Progenitor cell of endocrine pancreas (in vitro differentiated cells): ENCODE measurements around the gene ANKRD66. TPM values are rescaled to one million over a fixed set of nuclear protein-coding genes. Genes with fewer than 3 reads are reported as not detected.
"Not testable (repeated sequence)": the region's sequence is repeated elsewhere in the genome, so short reads cannot be mapped to it uniquely, and the experiment has no call there.

Experiments used
- DNase-seq: peaks from one replicate; pipeline ENCODE4 v3.0.0; 2021; ENCODE audit warnings: low spot score; ENCODE audit not compliant: unreplicated experiment
- H3K27ac Mint-ChIP-seq: 2 replicates; pipeline ENCODE4 v1.8.0; 2021; ENCODE audit warnings: mild to moderate bottlenecking, moderate library complexity, mixed read lengths
- H3K27me3 Mint-ChIP-seq: 2 replicates; pipeline ENCODE4 v1.8.0; 2021; ENCODE audit warnings: mixed read lengths
- H3K36me3 Mint-ChIP-seq: 2 replicates; pipeline ENCODE4 v1.8.0; 2022; ENCODE audit warnings: mixed read lengths; ENCODE audit not compliant: insufficient read depth
- H3K4me1 Mint-ChIP-seq: 2 replicates; pipeline ENCODE4 v1.8.0; 2021; ENCODE audit warnings: low read depth, mixed read lengths
- H3K4me3 Mint-ChIP-seq: 2 replicates; pipeline ENCODE4 v1.8.0; 2021; ENCODE audit warnings: low read depth, mild to moderate bottlenecking, moderate library complexity, mixed read lengths
- H3K9me3 Mint-ChIP-seq: 2 replicates; pipeline ENCODE4 v1.8.0; 2021; ENCODE audit warnings: low read depth, mixed read lengths
- total RNA-seq: library from RNA; stranded (reverse); gene quantifications from 2 replicates; pipeline ENCODE4 v1.2.1, GENCODE V29; 2021
- TF ChIP-seq, protein P1 (sequence below): fragments of 200-600 bp; sonication (generic); IDR thresholded peaks from one replicate; pipeline ENCODE4 v1.5.0; 2021; ENCODE audit warnings: antibody characterized with exemption, mild to moderate bottlenecking; ENCODE audit not compliant: unreplicated experiment

The ANKRD66 gene
- total RNA-seq, 1 donor from 2014 or later: not detected

GRCh38 chr6:46773201-46773855 is 26.6 kb downstream of the ANKRD66 start:
- no peak for DNase-seq
- Mint-ChIP-seq H3K27me3 (peaks cover 38% of the 10 kb centered on the region), H3K27ac (no peak overlapping the region), H3K4me1 (peaks cover 1% of the 10 kb centered on the region), H3K36me3 (no peaks in the 10 kb centered on the region), H3K9me3 (no peaks in the 10 kb centered on the region), H3K4me3 (no peak overlapping the region)
- TF ChIP-seq, protein P1, sequence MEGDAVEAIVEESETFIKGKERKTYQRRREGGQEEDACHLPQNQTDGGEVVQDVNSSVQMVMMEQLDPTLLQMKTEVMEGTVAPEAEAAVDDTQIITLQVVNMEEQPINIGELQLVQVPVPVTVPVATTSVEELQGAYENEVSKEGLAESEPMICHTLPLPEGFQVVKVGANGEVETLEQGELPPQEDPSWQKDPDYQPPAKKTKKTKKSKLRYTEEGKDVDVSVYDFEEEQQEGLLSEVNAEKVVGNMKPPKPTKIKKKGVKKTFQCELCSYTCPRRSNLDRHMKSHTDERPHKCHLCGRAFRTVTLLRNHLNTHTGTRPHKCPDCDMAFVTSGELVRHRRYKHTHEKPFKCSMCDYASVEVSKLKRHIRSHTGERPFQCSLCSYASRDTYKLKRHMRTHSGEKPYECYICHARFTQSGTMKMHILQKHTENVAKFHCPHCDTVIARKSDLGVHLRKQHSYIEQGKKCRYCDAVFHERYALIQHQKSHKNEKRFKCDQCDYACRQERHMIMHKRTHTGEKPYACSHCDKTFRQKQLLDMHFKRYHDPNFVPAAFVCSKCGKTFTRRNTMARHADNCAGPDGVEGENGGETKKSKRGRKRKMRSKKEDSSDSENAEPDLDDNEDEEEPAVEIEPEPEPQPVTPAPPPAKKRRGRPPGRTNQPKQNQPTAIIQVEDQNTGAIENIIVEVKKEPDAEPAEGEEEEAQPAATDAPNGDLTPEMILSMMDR: no peak

- H3K9me3 Mint-ChIP-seq, H3K4me1 Mint-ChIP-seq, H3K4me3 Mint-ChIP-seq, H3K27ac Mint-ChIP-seq, DNase-seq, H3K36me3 Mint-ChIP-seq: not testable (repeated sequence)
- H3K27me3 Mint-ChIP-seq: peaks cover 38% of the 10 kb centered on the region
Observed at GRCh38 chr6:46774736-46775135, 28.0 kb downstream of the ANKRD66 start.

DNA sequence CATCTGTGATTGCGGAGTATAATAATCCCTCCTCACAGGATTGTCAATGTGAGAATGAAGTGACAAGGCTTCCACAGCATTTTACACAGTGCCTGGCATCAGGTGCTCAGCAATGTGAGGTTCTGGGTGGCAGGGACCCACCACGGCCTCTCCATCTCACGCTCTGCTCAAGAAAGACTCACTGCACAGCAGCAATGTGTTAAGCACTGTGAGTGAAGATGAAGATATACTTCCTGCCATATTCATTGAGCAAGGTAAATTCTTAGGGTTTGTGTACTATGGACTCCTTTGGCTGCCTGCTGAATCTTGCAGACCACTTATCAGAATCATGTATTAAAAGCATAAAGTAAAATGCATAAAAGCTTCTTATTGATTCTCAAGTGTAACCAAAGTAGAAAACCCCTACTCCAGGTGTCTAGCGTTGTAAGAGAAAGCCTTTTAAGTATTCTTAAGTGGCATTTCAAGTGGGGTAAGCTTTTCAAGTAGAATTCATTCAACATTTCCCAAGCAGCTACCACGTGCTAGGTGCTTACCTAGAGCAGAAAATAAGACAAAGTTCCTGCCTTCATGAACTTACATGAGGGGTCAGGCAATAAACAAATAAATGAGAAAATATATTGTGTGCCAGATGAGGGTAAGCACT is 29.5 kb downstream of the ANKRD66 start:
- H3K36me3 Mint-ChIP-seq: no peaks in the 10 kb centered on the region
- H3K27ac Mint-ChIP-seq: no peak overlapping the region
- no peak for DNase-seq
- H3K4me1 Mint-ChIP-seq: no peaks in the 10 kb centered on the region
- no peaks in the 10 kb centered on the region for H3K9me3 Mint-ChIP-seq
- H3K27me3 Mint-ChIP-seq: peaks cover 40% of the 10 kb centered on the region
- TF ChIP-seq, protein P1: no peak
- H3K4me3 Mint-ChIP-seq: no peak overlapping the region

DNA sequence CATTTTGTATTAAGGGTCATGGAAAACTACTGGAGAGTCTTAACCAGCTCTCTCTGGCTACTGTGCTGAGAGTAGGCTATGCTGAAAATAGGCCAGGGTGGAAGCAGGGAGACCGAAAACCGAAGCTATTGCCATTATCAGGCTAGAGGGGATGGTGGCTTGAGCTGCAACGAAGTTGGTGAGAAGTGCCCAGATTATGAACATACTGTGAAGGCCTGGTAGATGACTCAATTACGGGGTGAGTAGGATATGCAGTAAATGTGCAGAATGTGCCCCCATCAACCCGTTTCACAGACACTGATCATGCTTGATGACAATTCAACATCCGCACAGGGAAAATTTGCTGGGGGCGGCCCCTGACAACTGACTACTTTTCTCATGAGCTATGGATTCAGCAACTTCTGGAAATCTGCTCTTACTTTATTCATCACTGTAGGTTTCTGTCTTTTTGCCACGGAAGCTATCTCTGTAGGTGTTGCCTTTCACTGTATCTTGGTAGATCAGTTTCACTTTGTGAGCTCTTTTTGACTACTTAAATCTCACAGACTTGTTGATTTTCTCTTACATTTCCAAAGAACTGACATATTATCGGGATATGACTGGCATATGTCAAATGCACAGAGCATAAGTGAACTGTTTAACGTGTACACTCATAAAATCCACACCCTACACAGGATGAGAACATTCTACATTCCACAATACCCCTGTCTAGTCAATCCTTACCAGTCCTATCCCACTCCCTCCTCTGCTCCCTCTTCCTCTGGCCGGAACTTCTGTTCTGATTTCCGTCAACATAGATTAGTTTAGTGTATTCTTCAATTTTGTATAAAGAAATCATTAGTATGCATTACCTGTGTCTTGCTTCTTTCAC is 31.0 kb downstream of the ANKRD66 start:
- H3K4me1 Mint-ChIP-seq: no peaks in the 10 kb centered on the region
- H3K36me3 Mint-ChIP-seq: no peaks in the 10 kb centered on the region
- peaks cover 27% of the 10 kb centered on the region for H3K27me3 Mint-ChIP-seq
- no peaks in the 10 kb centered on the region for H3K9me3 Mint-ChIP-seq
- H3K27ac Mint-ChIP-seq: no peak overlapping the region
- no peak overlapping the region for H3K4me3 Mint-ChIP-seq
- DNase-seq: no peak
- TF ChIP-seq, protein P1: no peak

GRCh38 chr6:46781478-46782378 is 35.0 kb downstream of the ANKRD66 start:
- Mint-ChIP-seq H3K4me1 (no peaks in the 10 kb centered on the region), H3K36me3 (no peaks in the 10 kb centered on the region), H3K27me3 (peaks cover 14% of the 10 kb centered on the region), H3K4me3 (no peak overlapping the region), H3K27ac (no peak overlapping the region), H3K9me3 (no peaks in the 10 kb centered on the region)
- DNase-seq: peak; percentile 26
- TF ChIP-seq, protein P1: peak; percentile 86
